Femur (tissue), 1 donor: ENCODE results near the gene KISS1.
"Not testable (repeated sequence)": the region's sequence is repeated elsewhere in the genome, so short reads cannot be mapped to it uniquely, and the experiment has no call there.

Experiments used
- DNase-seq: peaks from one replicate; pipeline ENCODE4 v3.0.0-alpha.2; 2017

The KISS1 gene

DNA sequence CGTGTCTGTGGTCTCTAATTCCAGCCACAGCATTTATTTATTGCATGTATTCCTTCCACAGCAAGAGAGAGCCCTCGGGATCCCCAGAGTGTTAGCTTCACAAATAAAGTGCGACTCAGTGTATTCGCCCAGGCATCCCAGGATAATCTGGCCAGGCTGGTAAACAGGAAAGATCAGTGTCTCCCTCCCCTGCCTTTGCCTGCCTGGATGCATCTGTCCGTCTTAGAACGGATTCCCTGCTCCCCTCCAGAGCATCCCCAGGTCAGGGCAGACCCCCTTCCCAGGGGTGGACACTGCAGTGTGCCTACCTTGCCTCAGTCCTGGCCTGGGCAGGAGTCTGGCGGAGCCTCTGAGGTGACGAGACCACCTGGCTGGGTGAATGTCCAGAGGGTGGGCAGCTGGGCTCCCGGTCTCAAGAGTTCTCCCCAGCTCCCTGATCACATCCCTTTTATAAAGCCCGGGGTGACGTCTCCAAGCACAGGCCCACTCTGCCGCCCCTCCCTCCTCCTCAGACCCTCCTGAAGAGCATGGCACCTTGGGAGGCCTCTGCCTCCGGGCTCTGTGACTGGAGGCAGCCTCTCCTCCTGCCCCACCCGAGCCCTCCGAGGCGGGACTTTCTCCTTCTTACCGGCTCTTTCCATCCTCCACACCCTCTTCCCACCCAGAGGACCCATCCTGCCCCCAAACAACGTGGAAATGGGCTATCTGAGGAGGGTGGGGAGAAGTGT lies at the start of gene KISS1:
KISS1 (minus strand) TSS at position 424 of the 728 bp plus-strand sequence. CDS start 3,615 bp downstream, outside the sequence.
- no peak for DNase-seq

DNA sequence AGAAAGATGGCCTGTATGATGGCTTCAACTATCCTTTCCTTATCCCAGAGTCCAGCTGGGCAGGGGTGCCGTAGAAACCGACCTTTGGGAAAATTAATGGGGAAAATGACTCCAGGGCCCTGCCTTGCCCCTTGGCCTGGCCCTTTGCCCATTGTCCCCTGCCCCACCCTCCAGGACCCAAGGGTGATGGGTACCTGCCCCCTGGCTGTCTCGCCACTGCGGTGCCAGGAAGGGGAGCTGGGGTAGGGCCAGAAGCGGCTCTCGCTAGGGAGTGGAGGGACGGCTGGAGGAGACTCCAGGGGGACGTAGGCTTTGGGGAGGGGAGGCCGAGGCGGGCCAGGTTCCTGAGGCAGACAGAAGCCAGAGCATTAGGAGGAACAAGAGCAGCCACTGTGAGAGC lies 46.6 kb upstream of the KISS1 start:
- no peak for DNase-seq

- no peak for DNase-seq
These were observed 45.6 kb upstream of the KISS1 start for GRCh38 chr1:204241914-204242313.

GRCh38 chr1:204241050-204241449 lies 44.8 kb upstream of the KISS1 start:
- no peak for DNase-seq

DNA sequence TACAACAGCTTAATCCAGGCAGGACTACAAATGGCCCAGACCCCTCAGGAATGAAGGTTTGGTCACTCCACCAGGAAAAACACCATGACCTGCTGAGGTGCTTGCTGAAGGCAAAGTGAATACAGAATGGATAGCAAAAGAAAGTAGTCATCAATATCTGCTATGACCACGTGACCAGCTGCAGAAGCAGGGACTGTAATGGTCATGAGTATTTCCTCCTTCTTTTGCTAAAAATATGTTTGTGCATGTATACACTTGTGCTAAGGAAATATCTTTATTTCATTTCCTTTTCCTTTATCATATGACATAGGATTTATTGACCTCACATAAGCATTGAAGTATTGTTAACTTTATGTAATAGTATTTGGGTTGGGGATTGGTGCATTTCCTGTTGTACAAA lies 43.9 kb upstream of the KISS1 start:
- DNase-seq = no peak

- DNase-seq = not testable (repeated sequence)
These were observed 43.1 kb upstream of the KISS1 start for GRCh38 chr1:204239401-204239800.

DNA sequence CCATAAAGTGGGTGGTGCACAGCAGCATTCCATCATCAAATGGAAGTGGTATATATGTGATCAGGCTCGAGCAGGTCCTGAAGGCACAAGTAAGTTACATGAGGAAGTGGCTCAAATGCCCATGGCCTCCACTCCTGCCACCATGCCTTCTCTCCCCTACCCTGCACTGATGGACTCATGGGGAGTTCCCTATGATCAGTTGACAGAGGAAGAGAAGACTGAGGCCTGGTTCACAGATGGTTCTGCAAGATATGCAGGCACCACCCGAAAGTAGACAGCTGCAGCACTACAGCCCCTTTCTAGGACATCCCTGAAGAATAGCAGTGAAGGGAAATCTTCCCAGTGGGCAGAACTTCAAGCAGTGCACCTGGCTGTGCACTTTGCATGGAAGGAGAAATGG lies 42.2 kb upstream of the KISS1 start:
- DNase-seq = not testable (repeated sequence)

DNA sequence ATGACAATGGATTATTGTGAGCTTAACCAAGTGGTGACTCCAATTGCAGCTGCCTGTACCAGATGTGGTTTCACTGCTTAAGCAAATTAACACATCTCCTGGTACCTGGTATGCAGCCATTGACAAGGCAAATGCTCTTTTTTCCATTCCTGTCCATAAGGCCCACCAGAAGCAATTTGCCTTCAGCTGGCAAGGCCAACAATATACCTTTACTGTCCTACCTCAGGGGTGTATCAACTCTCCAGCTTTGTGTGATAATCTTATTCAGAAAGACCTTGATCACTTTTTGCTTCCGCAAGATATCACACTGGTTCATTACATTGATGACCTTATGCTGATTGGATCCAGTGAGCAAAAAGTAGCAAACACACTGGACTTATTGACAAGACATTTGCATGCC lies 41.2 kb upstream of the KISS1 start:
- DNase-seq = not testable (repeated sequence)

GRCh38 chr1:204232526-204232925 lies 36.2 kb upstream of the KISS1 start:
- no peak for DNase-seq

DNA sequence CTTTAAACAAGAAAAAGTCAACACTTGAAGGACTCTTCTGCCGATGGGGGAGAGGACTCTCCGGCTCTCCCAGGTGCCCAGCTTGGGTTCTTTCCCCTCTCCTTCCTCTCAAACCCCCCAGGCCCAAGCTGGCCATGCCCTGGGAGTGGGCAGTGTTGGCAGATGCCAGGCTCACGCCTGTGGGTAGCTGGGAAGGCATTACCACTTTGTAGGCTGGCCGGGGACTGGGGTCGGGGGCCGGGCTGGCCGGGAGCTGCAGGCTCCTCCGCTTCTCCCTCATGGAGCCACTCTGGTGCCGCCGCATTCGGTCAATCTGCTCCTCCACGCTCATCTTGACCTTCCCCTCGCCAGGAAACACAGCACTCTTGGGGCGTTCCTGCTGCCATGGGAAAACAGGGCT lies 33.9 kb upstream of the KISS1 start:
- DNase-seq = no peak

DNA sequence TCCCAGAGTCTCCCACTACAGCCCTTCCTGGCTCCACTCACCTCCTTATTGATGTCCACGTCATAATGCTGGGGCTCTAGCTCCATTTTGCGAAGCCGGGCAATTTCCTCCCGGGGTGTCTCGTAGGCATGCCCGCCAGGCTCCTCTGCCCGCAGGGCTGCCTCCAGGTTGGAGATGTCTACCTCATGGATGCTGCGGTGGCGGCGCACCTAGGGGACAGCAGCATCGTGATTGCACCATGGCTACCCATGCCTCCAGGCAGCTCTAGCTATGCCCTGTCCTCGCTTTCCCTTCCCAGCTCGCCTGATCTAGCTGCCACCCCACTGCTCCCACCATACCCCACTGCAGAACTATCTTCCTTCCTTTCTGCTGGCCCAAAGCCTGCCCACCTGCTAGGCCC lies 32.6 kb upstream of the KISS1 start:
- no peak for DNase-seq

DNA sequence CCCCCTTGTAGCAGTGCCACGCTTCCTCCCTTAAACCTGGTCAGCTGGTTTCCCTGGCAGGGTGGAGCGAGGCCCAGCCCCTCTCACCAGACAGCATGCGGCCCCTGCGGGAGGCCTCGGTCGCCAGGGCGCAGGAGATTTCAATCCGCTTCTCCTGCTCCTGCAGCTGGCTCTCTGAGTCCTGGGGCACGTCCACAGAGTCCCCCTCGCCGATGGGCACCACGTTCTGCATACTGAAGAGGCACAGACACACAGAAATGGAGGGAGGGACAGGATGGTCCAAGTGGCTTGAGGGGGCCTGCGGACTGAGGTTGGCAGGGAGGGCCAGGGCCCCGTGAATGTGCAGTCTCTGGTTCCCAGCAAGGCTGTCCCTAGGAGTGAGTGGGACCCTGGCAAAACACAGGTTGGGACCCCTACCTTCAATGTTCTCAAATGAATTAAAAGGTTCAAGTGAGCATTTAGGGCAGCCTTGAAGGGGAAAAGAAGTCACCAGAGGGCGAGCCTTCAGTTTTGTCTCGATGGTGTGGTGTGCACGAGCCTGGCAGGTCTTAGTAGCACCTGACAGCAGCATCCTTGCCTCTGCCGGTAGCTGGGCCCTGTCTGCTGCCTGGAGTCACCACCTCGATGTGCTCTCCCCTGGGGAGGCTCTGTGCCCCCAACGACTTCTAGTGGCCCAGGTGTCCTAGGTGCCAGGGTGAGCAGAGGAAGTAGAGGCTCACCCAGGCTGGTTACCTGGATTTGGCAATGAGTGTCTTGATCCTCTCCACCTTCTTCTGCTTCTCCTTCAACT lies 31.9 kb upstream of the KISS1 start:
- DNase-seq = no peak

DNA sequence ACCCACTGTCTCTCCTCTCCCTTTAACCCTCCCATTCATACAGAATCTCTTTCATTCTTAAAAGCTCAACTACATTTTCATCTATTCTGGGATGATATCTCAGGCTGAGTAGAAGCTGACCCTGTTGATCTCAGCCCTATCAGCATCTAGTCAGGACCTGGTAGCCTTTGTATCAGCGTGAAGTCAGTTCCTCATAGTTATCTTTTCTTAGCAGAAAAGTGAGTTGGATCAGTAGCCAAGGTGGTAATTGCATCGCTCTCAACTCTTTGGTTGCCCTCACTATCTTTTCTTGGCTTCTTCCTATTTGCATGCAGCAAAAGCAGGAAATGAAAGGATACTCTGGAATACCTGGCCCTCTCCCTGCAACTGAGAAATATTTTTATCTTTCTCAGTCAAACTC lies 31.1 kb upstream of the KISS1 start:
- no peak for DNase-seq

GRCh38 chr1:204225841-204226735 lies 29.8 kb upstream of the KISS1 start:
- peak; percentile 44 for DNase-seq

GRCh38 chr1:204224655-204225054 lies 28.4 kb upstream of the KISS1 start:
- no peak for DNase-seq

DNA sequence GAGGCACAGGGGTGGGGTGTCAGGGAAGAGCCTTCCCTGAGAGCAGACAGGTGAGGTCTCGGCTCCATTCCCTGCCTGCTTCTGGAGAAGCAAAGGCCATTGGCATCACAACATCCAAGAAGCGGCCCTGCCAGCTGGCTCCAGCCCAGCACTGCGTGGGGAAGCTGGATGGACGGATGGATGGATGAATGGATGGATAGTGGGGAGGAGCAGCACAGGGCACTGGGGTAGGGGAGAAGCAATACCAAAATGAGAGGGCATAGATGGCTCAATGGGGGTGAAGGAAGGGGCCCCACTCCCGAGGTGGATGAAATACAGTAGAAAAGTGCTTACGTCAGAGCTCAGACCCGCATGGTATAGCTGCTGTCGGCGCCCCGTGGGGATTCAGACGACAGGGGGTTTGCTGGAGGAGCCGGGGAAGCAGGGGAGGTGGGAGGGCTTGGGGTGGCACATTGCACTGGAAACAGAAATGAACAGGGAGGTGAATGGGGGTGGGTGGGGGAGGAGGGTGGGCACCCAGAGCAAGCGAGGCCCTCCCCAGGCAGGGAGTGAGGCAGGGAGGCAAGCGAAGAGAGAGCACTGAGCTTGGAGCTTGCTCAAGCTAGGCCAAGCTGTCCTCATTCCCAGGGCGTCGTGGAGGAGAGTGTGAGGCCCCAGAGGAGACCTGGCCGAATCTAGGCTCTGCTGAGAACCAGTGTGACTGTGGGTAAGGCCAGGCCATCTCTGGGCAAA lies 27.0 kb upstream of the KISS1 start:
- no peak for DNase-seq

GRCh38 chr1:204222764-204223055 lies 26.4 kb upstream of the KISS1 start:
- peak; percentile 56 for DNase-seq

DNA sequence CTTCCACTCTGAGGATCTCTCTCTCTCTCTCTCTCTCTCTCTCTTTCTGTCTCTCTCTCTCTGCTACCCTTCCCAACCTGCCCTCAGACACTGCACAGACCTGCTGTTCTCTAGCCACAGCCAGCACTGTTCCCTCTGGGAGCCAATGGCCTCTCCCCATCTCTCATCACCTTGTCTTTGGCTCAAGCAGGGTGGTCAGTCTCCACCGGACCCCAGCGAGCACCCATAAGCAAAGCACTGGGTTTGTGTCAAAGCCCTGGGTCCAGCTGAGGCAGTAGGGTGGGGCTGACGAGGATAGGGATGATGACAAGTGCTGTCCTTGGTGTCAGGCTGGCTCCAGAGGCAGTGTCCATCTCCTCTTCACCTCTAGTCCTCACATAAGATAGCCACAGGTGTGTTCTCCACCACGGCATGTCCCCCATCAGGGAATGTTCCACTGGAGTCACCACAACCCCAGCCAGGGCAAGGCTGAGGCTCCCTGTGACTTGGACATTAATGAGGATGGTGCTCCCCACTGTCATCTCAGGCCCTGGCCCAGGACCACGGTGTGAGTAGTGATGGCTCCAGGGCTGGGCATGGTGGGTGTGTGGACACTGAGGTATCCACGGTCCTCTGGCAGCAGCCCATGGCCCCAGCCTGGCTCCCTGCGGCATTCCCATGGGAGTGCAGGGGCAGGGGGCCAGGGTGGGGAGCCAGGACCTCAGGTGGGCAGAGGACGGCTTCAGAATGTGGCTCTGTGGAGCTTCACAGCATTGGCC lies 25.9 kb upstream of the KISS1 start:
- DNase-seq = no peak

- no peak for DNase-seq
These were observed 25.0 kb upstream of the KISS1 start for GRCh38 chr1:204221271-204221670.

DNA sequence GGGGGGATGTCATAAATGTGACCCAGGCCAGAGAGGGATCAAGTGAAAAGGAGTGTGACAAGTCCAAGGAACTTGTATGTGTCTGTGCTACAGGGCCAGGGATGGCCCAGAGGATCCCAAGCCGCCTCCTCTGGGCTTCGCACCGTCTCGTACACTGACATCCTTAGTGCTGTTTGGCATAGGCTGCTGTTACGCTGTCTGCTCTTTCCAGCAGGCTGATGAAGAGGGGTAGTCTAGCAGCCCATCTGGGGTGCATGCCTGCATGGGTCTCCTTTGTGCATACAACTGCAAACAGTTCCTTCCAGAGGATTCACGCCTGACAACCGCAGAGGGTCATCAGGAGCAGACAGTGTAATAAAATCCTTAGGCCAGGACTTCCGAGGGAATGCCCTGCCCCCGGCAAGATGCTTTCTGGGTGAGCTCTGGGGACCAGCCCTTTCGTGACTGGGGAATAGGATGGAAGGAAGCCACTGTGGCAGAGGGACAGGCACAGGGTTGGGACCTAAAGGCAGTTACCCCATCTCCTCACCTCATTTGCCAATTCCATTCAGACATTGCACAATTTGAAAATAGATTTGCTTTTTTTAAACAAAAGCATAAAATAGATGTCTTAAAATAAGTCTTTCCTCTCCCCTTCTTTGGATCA lies 23.8 kb upstream of the KISS1 start:
- no peak for DNase-seq

- no peak for DNase-seq
These were observed 22.3 kb upstream of the KISS1 start for GRCh38 chr1:204218552-204218951.

- no peak for DNase-seq
These were observed 21.3 kb upstream of the KISS1 start for GRCh38 chr1:204217648-204218000.
